ENCODE data around the gene APLF.

- TF ChIP-seq YY1 (IDR thresholded peaks at IDR 0.05), result no peak
- no peak for TF ChIP-seq REST (IDR thresholded peaks at IDR 0.05)
These were observed 11.3 kb downstream of the APLF start for GRCh38 chr2:68478688-68479087.

Measured in liver (tissue), 1 donor.